ENCODE measurements around the gene FAM169A.
A peak's percentile ranks its signal among the peaks of the same experiment; 100 is the strongest.
"Not testable (repeated sequence)": the region's sequence is repeated elsewhere in the genome, so short reads cannot be mapped to it uniquely, and the experiment has no call there.

Gene FAM169A

DNA sequence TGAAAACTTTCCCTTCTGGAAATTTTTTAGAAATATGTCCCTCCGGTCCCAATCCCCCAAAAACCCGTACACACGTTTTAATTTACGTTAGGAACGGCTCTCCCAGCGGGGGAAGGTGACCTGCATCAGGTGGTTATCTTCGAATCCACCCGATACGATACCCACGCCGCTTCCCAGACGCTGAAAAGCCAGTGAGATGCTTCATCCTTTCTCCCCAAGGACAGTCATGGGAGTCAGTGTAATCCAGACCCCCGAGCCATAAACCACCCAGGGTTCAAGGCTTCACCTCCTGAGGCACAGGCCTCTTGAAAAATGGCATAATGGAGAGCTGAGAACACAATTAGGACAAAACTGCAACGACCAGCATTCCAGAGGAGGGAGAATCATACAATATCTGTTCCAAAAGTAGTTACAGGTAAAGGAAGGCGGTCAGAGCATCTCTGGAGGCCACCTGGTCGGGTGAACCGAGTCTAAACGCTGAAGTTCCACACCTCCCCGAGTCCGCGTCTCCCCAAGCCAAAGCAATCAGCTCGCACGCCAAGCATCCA lies 857 bp downstream of the FAM169A start:
- H3K36me3 ChIP-seq (ENCODE audit: control insufficient read depth, low read depth, low read length), result no peaks in the 10 kb centered on the region
- peak overlapping the region; percentile 94 for H3K9ac ChIP-seq (ENCODE audit: low read length)
- H3K27ac ChIP-seq (ENCODE audit: low read length), result peak overlapping the region; percentile 88
- no peaks in the 10 kb centered on the region for H3K9me3 ChIP-seq (ENCODE audit: control insufficient read depth, low read depth, low read length)
- no peaks in the 10 kb centered on the region for H3K27me3 ChIP-seq (ENCODE audit: control insufficient read depth, insufficient read depth, low read length)
- H3K4me3 ChIP-seq (ENCODE audit: low read length), result peak overlapping the region; percentile 94
- H3K4me1 ChIP-seq (ENCODE audit: control insufficient read depth, low read depth, low read length), result peaks cover 59% of the 10 kb centered on the region

DNA sequence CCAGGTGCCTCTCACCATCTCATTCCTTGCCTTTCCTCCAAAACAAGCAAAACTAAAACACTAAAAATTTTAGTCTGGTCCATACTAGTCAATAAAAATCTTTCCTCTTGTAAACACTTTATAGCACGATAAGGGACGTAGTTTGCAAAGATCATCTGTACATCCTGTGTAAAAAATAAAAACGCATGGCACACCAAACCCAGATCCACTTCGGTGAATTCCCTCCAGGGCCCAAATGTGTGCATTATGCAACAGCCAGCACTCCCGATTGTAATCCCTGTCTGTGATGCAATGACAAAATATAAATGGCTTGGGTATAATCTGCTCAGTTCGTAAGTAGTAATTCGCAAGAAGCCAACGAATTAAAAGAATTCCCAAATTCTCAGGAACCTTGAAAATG lies 1.4 kb downstream of the FAM169A start:
- Histone ChIP-seq H3K9ac (ENCODE audit: low read length) (peak overlapping the region; percentile 94), H3K36me3 (ENCODE audit: control insufficient read depth, low read depth, low read length) (no peaks in the 10 kb centered on the region), H3K4me1 (ENCODE audit: control insufficient read depth, low read depth, low read length) (peaks cover 61% of the 10 kb centered on the region), H3K27ac (ENCODE audit: low read length) (peak overlapping the region; percentile 88), H3K9me3 (ENCODE audit: control insufficient read depth, low read depth, low read length) (no peaks in the 10 kb centered on the region), H3K27me3 (ENCODE audit: control insufficient read depth, insufficient read depth, low read length) (no peaks in the 10 kb centered on the region), H3K4me3 (ENCODE audit: low read length) (peak overlapping the region; percentile 94)

GRCh38 chr5:74863726-74864125 lies 2.5 kb downstream of the FAM169A start:
- peak overlapping the region; percentile 94 for H3K9ac ChIP-seq (ENCODE audit: low read length)
- no peaks in the 10 kb centered on the region for H3K9me3 ChIP-seq (ENCODE audit: control insufficient read depth, low read depth, low read length)
- H3K4me3 ChIP-seq (ENCODE audit: low read length), result peak overlapping the region; percentile 94
- no peaks in the 10 kb centered on the region for H3K27me3 ChIP-seq (ENCODE audit: control insufficient read depth, insufficient read depth, low read length)
- peak overlapping the region; percentile 52 for H3K27ac ChIP-seq (ENCODE audit: low read length)
- no peaks in the 10 kb centered on the region for H3K36me3 ChIP-seq (ENCODE audit: control insufficient read depth, low read depth, low read length)
- peaks cover 59% of the 10 kb centered on the region for H3K4me1 ChIP-seq (ENCODE audit: control insufficient read depth, low read depth, low read length)

- H3K27ac ChIP-seq (ENCODE audit: low read length), result peak overlapping the region; percentile 6
- H3K9ac ChIP-seq (ENCODE audit: low read length), result peak overlapping the region; percentile 94
- no peaks in the 10 kb centered on the region for H3K27me3 ChIP-seq (ENCODE audit: control insufficient read depth, insufficient read depth, low read length)
- peak overlapping the region; percentile 94 for H3K4me3 ChIP-seq (ENCODE audit: low read length)
- no peaks in the 10 kb centered on the region for H3K36me3 ChIP-seq (ENCODE audit: control insufficient read depth, low read depth, low read length)
- no peaks in the 10 kb centered on the region for H3K9me3 ChIP-seq (ENCODE audit: control insufficient read depth, low read depth, low read length)
- H3K4me1 ChIP-seq (ENCODE audit: control insufficient read depth, low read depth, low read length), result peaks cover 46% of the 10 kb centered on the region
These were observed 4.0 kb downstream of the FAM169A start for GRCh38 chr5:74862221-74862620.

- H3K4me3 ChIP-seq (ENCODE audit: low read length); H3K27ac ChIP-seq (ENCODE audit: low read length); H3K9me3 ChIP-seq (ENCODE audit: control insufficient read depth, low read depth, low read length); H3K9ac ChIP-seq (ENCODE audit: low read length); H3K36me3 ChIP-seq (ENCODE audit: control insufficient read depth, low read depth, low read length); H3K27me3 ChIP-seq (ENCODE audit: control insufficient read depth, insufficient read depth, low read length): not testable (repeated sequence)
- H3K4me1 ChIP-seq (ENCODE audit: control insufficient read depth, low read depth, low read length), result peaks cover 26% of the 10 kb centered on the region
These were observed 9.2 kb downstream of the FAM169A start for GRCh38 chr5:74856975-74857374.

- Histone ChIP-seq H3K27ac (ENCODE audit: low read length) (no peak overlapping the region), H3K27me3 (ENCODE audit: control insufficient read depth, insufficient read depth, low read length) (no peaks in the 10 kb centered on the region), H3K9ac (ENCODE audit: low read length) (no peak overlapping the region), H3K4me1 (ENCODE audit: control insufficient read depth, low read depth, low read length) (peaks cover 40% of the 10 kb centered on the region), H3K4me3 (ENCODE audit: low read length) (no peak overlapping the region), H3K36me3 (ENCODE audit: control insufficient read depth, low read depth, low read length) (no peaks in the 10 kb centered on the region), H3K9me3 (ENCODE audit: control insufficient read depth, low read depth, low read length) (no peaks in the 10 kb centered on the region)
These were observed 12.9 kb downstream of the FAM169A start for GRCh38 chr5:74853256-74853655.

DNA sequence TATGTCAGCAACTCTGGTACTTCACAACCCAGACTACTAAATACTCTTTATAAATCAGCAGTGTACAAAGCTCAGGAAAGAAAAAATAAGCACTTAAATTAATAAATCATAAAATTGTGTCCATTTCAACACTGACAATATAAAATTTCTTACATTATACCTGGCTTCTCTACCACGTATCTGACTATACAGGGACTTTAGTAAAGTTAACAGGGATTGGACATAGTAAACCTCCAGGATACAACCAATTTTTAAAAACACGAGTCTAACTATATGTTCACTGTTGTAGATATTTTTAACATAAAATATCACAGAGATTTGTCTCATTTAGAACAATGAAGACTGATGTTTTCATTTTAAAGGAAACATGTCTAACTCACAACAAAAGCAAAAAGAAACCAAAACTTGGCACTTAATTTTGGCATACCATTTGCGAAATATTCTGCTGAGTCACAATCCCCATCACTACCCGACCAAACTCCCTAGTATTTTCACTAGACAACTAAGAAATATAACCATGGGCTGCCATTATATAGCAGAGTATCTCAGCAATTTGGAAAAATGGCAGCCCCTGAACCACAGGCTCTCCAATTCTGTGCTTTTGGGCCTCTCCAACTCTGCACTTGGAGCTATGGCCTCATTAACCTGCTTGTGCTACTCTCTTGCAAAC lies 14.4 kb downstream of the FAM169A start:
- H3K36me3 ChIP-seq (ENCODE audit: control insufficient read depth, low read depth, low read length), result no peaks in the 10 kb centered on the region
- H3K9me3 ChIP-seq (ENCODE audit: control insufficient read depth, low read depth, low read length), result no peaks in the 10 kb centered on the region
- no peak overlapping the region for H3K27ac ChIP-seq (ENCODE audit: low read length)
- no peak overlapping the region for H3K9ac ChIP-seq (ENCODE audit: low read length)
- H3K4me1 ChIP-seq (ENCODE audit: control insufficient read depth, low read depth, low read length), result peaks cover 40% of the 10 kb centered on the region
- no peaks in the 10 kb centered on the region for H3K27me3 ChIP-seq (ENCODE audit: control insufficient read depth, insufficient read depth, low read length)
- H3K4me3 ChIP-seq (ENCODE audit: low read length), result no peak overlapping the region

- Histone ChIP-seq H3K4me1 (ENCODE audit: control insufficient read depth, low read depth, low read length) (peaks cover 40% of the 10 kb centered on the region), H3K9me3 (ENCODE audit: control insufficient read depth, low read depth, low read length) (no peaks in the 10 kb centered on the region), H3K27me3 (ENCODE audit: control insufficient read depth, insufficient read depth, low read length) (no peaks in the 10 kb centered on the region), H3K9ac (ENCODE audit: low read length) (no peak overlapping the region), H3K4me3 (ENCODE audit: low read length) (no peak overlapping the region), H3K27ac (ENCODE audit: low read length) (no peak overlapping the region), H3K36me3 (ENCODE audit: control insufficient read depth, low read depth, low read length) (no peaks in the 10 kb centered on the region)
These were observed 15.3 kb downstream of the FAM169A start for GRCh38 chr5:74850789-74851425.

DNA sequence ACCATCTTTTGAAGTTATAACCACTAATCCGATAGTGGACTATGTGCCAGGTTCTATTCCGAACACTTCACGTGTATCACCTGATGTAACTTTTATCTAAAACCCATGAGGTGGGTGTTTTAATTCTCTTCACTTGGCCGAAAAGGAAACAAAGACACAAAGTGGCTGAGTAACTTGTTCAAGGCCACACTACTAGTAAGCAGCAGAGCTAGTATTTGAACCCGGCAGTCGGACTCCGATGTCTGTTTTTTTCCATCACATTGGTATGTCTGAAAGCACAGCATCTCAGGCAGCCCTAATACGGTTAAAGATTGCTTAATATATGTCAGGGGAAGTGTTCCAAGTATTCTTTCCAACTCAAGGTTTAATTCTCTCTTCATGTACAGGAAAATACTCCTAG lies 16.2 kb downstream of the FAM169A start:
- no peaks in the 10 kb centered on the region for H3K9me3 ChIP-seq (ENCODE audit: control insufficient read depth, low read depth, low read length)
- H3K36me3 ChIP-seq (ENCODE audit: control insufficient read depth, low read depth, low read length), result no peaks in the 10 kb centered on the region
- no peaks in the 10 kb centered on the region for H3K27me3 ChIP-seq (ENCODE audit: control insufficient read depth, insufficient read depth, low read length)
- H3K4me1 ChIP-seq (ENCODE audit: control insufficient read depth, low read depth, low read length), result peaks cover 40% of the 10 kb centered on the region
- H3K4me3 ChIP-seq (ENCODE audit: low read length), result no peak overlapping the region
- H3K27ac ChIP-seq (ENCODE audit: low read length), result no peak overlapping the region
- H3K9ac ChIP-seq (ENCODE audit: low read length), result no peak overlapping the region

DNA sequence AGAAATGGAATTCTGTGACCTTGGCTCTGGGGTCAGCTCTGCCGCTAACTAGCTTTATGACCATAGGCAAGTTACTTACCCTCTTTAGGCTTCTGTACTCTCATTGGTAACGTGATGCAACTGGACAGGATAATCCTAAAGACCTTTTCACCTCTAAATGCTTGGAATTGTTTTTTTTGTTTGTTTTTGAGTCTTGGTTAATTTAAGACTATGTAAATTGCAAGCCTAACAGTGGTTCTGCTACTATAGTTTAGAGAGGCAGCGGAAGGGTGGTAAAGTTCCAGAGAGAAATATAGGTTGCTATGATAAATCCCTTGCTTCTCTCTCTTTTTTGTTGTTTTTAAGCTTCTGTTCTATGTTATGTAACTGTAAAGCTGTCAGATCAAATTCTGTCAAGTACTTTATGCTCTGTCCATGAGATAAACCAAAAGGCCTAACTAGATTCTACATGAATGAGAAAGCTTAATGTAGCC lies 17.6 kb downstream of the FAM169A start:
- no peaks in the 10 kb centered on the region for H3K27me3 ChIP-seq (ENCODE audit: control insufficient read depth, insufficient read depth, low read length)
- no peak overlapping the region for H3K27ac ChIP-seq (ENCODE audit: low read length)
- H3K4me3 ChIP-seq (ENCODE audit: low read length), result no peak overlapping the region
- no peaks in the 10 kb centered on the region for H3K9me3 ChIP-seq (ENCODE audit: control insufficient read depth, low read depth, low read length)
- no peaks in the 10 kb centered on the region for H3K36me3 ChIP-seq (ENCODE audit: control insufficient read depth, low read depth, low read length)
- H3K4me1 ChIP-seq (ENCODE audit: control insufficient read depth, low read depth, low read length), result peaks cover 47% of the 10 kb centered on the region
- peak overlapping the region; percentile 11 for H3K9ac ChIP-seq (ENCODE audit: low read length)

GRCh38 chr5:74839229-74839628 lies 27.0 kb downstream of the FAM169A start:
- Histone ChIP-seq H3K9me3 (ENCODE audit: control insufficient read depth, low read depth, low read length) (no peaks in the 10 kb centered on the region), H3K36me3 (ENCODE audit: control insufficient read depth, low read depth, low read length) (peaks cover 43% of the 10 kb centered on the region), H3K27ac (ENCODE audit: low read length) (no peak overlapping the region), H3K9ac (ENCODE audit: low read length) (no peak overlapping the region), H3K4me3 (ENCODE audit: low read length) (no peak overlapping the region), H3K4me1 (ENCODE audit: control insufficient read depth, low read depth, low read length) (peaks cover 18% of the 10 kb centered on the region), H3K27me3 (ENCODE audit: control insufficient read depth, insufficient read depth, low read length) (no peaks in the 10 kb centered on the region)

DNA sequence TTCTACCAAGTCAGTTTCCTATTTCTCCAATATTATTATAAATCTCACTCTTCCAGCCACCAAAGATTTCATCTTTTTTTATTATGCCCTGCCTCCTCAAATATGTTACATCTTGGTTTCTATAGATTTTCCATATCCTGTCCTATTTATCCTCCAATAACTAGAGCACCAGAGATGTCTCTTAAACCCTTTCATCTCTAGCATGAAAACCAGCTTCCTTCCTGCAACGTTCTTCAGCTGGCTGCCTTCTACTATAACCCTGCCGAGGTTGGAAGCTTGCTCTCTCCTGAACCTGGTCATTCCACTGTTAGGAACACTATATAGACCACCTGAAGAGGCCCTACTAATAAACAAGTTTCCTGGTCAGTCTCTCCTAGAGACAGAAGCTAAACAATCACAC lies 27.9 kb downstream of the FAM169A start:
- Histone ChIP-seq H3K4me1 (ENCODE audit: control insufficient read depth, low read depth, low read length) (peaks cover 18% of the 10 kb centered on the region), H3K9me3 (ENCODE audit: control insufficient read depth, low read depth, low read length) (no peaks in the 10 kb centered on the region), H3K27me3 (ENCODE audit: control insufficient read depth, insufficient read depth, low read length) (no peaks in the 10 kb centered on the region), H3K36me3 (ENCODE audit: control insufficient read depth, low read depth, low read length) (peaks cover 52% of the 10 kb centered on the region), H3K9ac (ENCODE audit: low read length) (no peak overlapping the region), H3K4me3 (ENCODE audit: low read length) (no peak overlapping the region), H3K27ac (ENCODE audit: low read length) (no peak overlapping the region)

All from iPS-18a (cell line).